ENCODE results near the gene KRT81. TPM values are rescaled to one million over a fixed set of nuclear protein-coding genes. Genes with fewer than 3 reads are reported as not detected.
A peak's percentile ranks its signal among the peaks of the same experiment; 100 is the strongest.

Gene KRT81
- total RNA-seq, 1 donor from 2014 or later, result 0.16 TPM

- no peak overlapping the region for H3K27ac Mint-ChIP-seq
- peak in 1 of 2 experiments; percentile 16 for DNase-seq (ENCODE audit: low spot score in 2 of 2, unreplicated experiment in 2 of 2)
- no peaks in the 10 kb centered on the region for H3K9me3 Mint-ChIP-seq
- H3K4me3 Mint-ChIP-seq, result no peak overlapping the region
- no peak for TF ChIP-seq CTCF (IDR thresholded peaks at IDR 0.05; ENCODE audit: unreplicated experiment)
- peaks cover 22% of the 10 kb centered on the region for H3K27me3 Mint-ChIP-seq (ENCODE audit: low read depth)
- H3K4me1 Mint-ChIP-seq, result peaks cover 4% of the 10 kb centered on the region
- no peaks in the 10 kb centered on the region for H3K36me3 Mint-ChIP-seq
These were observed 36.6 kb upstream of the KRT81 start for GRCh38 chr12:52327830-52328500.

- no peaks in the 10 kb centered on the region for H3K36me3 Mint-ChIP-seq
- H3K27me3 Mint-ChIP-seq (ENCODE audit: low read depth), result peaks cover 30% of the 10 kb centered on the region
- H3K4me3 Mint-ChIP-seq, result no peak overlapping the region
- H3K27ac Mint-ChIP-seq, result no peak overlapping the region
- H3K4me1 Mint-ChIP-seq, result peaks cover 4% of the 10 kb centered on the region
- H3K9me3 Mint-ChIP-seq, result no peaks in the 10 kb centered on the region
- peak; percentile 20 for TF ChIP-seq CTCF (IDR thresholded peaks at IDR 0.05; ENCODE audit: unreplicated experiment)
- peak; percentile 3 to 51 for DNase-seq (ENCODE audit: low spot score in 2 of 2, unreplicated experiment in 2 of 2)
These were observed 35.9 kb upstream of the KRT81 start for GRCh38 chr12:52327052-52327829.

DNA sequence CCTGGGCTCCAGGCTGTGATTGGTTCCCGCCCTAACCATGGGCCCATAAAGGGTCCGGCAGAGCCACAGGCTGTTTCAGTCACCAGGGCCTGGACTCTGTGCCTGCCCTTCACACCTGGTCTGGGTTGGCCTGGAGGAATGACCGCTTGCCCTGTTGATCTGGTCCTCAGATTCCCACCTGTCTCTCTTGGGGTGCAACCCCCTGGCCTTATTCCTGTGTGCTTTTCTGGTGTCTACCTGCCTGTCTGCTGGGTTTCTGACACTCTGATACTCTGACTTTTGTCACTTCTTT, 32.8 kb upstream of the KRT81 start:
- H3K4me3 Mint-ChIP-seq, result no peak overlapping the region
- TF ChIP-seq CTCF (IDR thresholded peaks at IDR 0.05; ENCODE audit: unreplicated experiment), result no peak
- H3K9me3 Mint-ChIP-seq, result no peaks in the 10 kb centered on the region
- no peak overlapping the region for H3K27ac Mint-ChIP-seq
- peaks cover 45% of the 10 kb centered on the region for H3K27me3 Mint-ChIP-seq (ENCODE audit: low read depth)
- DNase-seq (ENCODE audit: low spot score in 2 of 2, unreplicated experiment in 2 of 2), result peak in 1 of 2 experiments; percentile 2
- no peaks in the 10 kb centered on the region for H3K4me1 Mint-ChIP-seq
- no peaks in the 10 kb centered on the region for H3K36me3 Mint-ChIP-seq

DNA sequence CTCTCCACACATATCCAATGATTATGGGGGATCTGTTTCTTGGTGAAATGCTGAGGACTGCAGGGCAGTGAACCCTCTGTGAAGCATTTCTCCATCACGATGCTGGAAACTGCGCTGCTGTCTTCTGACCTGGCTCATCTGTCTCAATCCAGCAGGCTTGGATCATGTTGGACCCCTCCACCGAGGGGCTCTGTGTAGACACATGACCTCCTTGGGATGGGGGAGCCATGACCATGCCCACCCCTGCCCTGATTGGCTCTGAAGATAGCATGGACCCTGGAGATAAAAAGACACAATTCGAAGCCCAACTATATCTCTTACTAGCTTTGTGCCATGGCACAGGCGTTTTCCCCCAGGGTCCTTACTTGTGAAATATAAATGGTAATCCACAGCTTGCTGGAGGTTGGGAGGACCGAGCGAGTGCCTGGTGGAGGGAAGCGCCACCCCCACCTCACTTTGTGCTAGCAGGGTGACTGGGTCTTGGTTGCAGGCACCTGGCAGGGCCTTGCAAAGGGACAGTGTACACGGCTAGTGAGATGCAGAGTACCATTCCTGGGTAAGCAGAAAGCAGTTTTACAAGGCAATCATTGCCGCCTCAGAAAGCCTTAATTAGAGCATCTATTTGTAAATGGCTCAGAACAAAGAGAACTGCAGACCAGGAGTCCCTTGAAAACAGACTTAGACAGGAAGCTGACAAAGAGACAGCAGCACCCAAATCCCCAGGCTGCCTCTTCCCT, 32.2 kb upstream of the KRT81 start:
- TF ChIP-seq CTCF (IDR thresholded peaks at IDR 0.05; ENCODE audit: unreplicated experiment), result no peak
- Mint-ChIP-seq H3K4me1 (no peaks in the 10 kb centered on the region), H3K27me3 (ENCODE audit: low read depth) (peaks cover 46% of the 10 kb centered on the region), H3K27ac (no peak overlapping the region), H3K36me3 (no peaks in the 10 kb centered on the region), H3K4me3 (no peak overlapping the region), H3K9me3 (no peaks in the 10 kb centered on the region)
- peak in 1 of 2 experiments; percentile 6 for DNase-seq (ENCODE audit: low spot score in 2 of 2, unreplicated experiment in 2 of 2)

DNA sequence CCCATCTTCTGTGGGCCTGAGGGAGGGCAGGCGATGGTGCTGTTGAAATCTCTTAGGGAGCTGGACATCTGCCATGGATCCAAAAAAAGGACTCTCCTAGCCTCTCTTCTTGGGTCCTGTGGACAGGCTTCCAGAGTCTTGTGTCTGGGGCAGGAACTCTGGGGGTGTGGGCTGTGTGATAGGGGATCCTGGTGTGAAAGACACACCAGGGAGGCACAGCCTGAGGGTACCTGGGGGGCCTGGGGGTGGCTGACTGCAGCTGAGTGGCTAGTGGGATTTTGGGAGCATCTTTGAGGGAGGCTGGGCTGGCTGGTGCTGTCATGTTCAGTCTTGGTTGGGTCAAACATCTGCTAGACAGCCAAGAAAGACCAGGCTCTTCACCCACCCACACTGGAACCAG, 31.7 kb upstream of the KRT81 start:
- Mint-ChIP-seq H3K4me1 (no peaks in the 10 kb centered on the region), H3K27ac (no peak overlapping the region), H3K36me3 (no peaks in the 10 kb centered on the region), H3K27me3 (ENCODE audit: low read depth) (peaks cover 50% of the 10 kb centered on the region), H3K9me3 (no peaks in the 10 kb centered on the region), H3K4me3 (no peak overlapping the region)
- DNase-seq (ENCODE audit: low spot score in 2 of 2, unreplicated experiment in 2 of 2), result peak in 1 of 2 experiments; percentile 0
- no peak for TF ChIP-seq CTCF (IDR thresholded peaks at IDR 0.05; ENCODE audit: unreplicated experiment)
